Activated CD8-positive, alpha-beta T cell treated with anti-CD3 and anti-CD28 coated beads, Interleukin-2, amount 10 ng/mL, durations not matched to agents 7 days and 5 days (primary cell): ENCODE results near the gene GIMAP2. TPM values are rescaled to one million over a fixed set of nuclear protein-coding genes. Genes with fewer than 3 reads are reported as not detected.
A peak's percentile ranks its signal among the peaks of the same experiment; 100 is the strongest.
"Not testable (repeated sequence)": the region's sequence is repeated elsewhere in the genome, so short reads cannot be mapped to it uniquely, and the experiment has no call there.

Experiments used
- ATAC-seq: fragments of 150-1000 bp; cut with Tn5 transposase; one replicate; pipeline ENCODE4 v1.10.0; 2021; ENCODE audit warnings: moderate library complexity
- CTCF ChIA-PET: fragments of 350-600 bp; sonication (Branson Sonifier 250); formaldehyde crosslinking; loops from one replicate; lab custom pipeline; 2021; ENCODE audit warnings: antibody characterized with exemption; lab: Charles Lee
- POLR2A ChIA-PET: fragments of 350-600 bp; sonication (Branson Sonifier 250); formaldehyde crosslinking; loops from one replicate; lab custom pipeline; 2021; ENCODE audit warnings: antibody characterized with exemption; lab: Charles Lee
- DNase-seq: peaks from one replicate; pipeline ENCODE4 v3.0.0-alpha.2; 2020
- H3K27ac Mint-ChIP-seq: one replicate; pipeline ENCODE4 v1.8.0; 2021; ENCODE audit warnings: mild to moderate bottlenecking, mixed read lengths
- H3K27me3 Mint-ChIP-seq: one replicate; pipeline ENCODE4 v1.8.0; 2021; ENCODE audit warnings: low read depth, mixed read lengths
- H3K36me3 Mint-ChIP-seq: one replicate; pipeline ENCODE4 v1.8.0; 2021; ENCODE audit warnings: low read depth, mixed read lengths
- H3K4me1 Mint-ChIP-seq: one replicate; pipeline ENCODE4 v1.8.0; 2021; ENCODE audit warnings: low read depth, mixed read lengths
- H3K4me3 Mint-ChIP-seq: one replicate; pipeline ENCODE4 v1.8.0; 2021; ENCODE audit warnings: mild to moderate bottlenecking, mixed read lengths
- H3K9me3 Mint-ChIP-seq: one replicate; pipeline ENCODE4 v1.8.0; 2022; ENCODE audit warnings: mixed read lengths; ENCODE audit not compliant: insufficient read depth
- total RNA-seq, 2 experiments: library from RNA; stranded (reverse); gene quantifications; one replicate each; pipeline ENCODE4 v1.2.3, GENCODE V29; 2021

GIMAP2 gene
- total RNA-seq, 2 experiments from 2014 or later: 79.0 to 82.9 TPM

GRCh38 chr7:150676854-150677253 is 8.7 kb upstream of the GIMAP2 start:
- H3K36me3 Mint-ChIP-seq: peaks cover 58% of the 10 kb centered on the region

DNA sequence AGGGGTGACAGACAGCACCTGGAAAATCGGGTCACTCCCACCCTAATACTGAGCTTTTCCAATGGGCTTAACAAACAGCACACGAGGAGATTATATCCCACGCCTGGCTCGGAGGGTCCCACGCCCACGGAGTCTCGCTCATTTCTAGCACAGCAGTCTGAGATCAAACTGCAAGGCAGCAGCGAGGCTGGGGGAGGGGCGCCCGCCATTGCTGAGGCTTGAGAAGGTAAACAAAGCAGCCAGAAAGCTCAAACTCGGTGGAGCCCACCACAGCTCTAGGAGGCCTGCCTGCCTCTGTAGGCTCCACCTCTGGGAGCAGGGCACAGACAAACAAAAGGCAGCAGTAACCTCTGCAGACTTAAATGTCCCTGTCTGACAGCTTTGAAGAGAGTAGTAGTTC is 6.9 kb upstream of the GIMAP2 start:
- not testable (repeated sequence) for H3K27me3 Mint-ChIP-seq, ATAC-seq, H3K4me3 Mint-ChIP-seq, DNase-seq
- H3K36me3 Mint-ChIP-seq: peaks cover 61% of the 10 kb centered on the region
- peaks cover 85% of the 10 kb centered on the region for H3K4me1 Mint-ChIP-seq
- peak overlapping the region; percentile 80 for H3K27ac Mint-ChIP-seq
- CTCF ChIA-PET: interaction anchor here (1.3 kb wide), 1 partner anchor 76 kb away, joined by 3 read pairs; no protein-coding TSS in a partner anchor
- POLR2A ChIA-PET: interaction anchor here (1.4 kb wide), 1 partner anchor 47 kb away, joined by 6 read pairs; the partner anchor contains the start of gene GIMAP6
- peaks cover 18% of the 10 kb centered on the region for H3K9me3 Mint-ChIP-seq

More at GRCh38 chr7:150676854-150677253, 8.7 kb upstream of the GIMAP2 start:
- Mint-ChIP-seq H3K4me1 (peaks cover 82% of the 10 kb centered on the region), H3K9me3 (peaks cover 20% of the 10 kb centered on the region), H3K4me3 (peak overlapping the region; percentile 64), H3K27ac (peak overlapping the region; percentile 81)
- ATAC-seq: peak; percentile 84
- ChIA-PET POLR2A (interaction anchor here (0.7 to 2.0 kb wide), 7 partner anchors 9 to 227 kb away, joined by 3 to 6 read pairs (median 4); partner anchors contain the start of genes GIMAP2, GIMAP4 and GIMAP8), CTCF (interaction anchor here (0.9 to 2.1 kb wide), 3 partner anchors 9 to 172 kb away, joined by 3 to 9 read pairs (median 6); partner anchors contain the start of gene GIMAP2)
- H3K27me3 Mint-ChIP-seq, DNase-seq: not testable (repeated sequence)

DNA sequence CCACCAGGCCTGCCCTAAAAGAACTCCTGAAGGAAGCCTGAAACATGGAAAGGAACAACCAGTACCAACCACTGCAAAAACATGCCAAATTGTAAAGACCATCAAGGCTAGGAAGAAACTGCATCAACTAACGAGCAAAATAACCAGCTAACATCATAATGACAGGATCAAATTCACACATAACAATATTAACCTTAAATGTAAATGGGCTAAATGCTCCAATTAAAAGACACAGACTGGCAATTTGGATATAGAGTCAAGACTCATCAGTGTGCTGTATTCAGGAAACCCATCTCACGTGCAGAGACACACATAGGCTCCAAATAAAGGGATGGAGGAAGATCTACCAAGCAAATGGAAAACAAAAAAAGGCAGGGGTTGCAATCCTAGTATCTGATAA is 5.1 kb upstream of the GIMAP2 start:
- POLR2A ChIA-PET, ATAC-seq, H3K27me3 Mint-ChIP-seq, DNase-seq, H3K4me3 Mint-ChIP-seq, H3K27ac Mint-ChIP-seq, CTCF ChIA-PET: not testable (repeated sequence)
- Mint-ChIP-seq H3K36me3 (peaks cover 61% of the 10 kb centered on the region), H3K4me1 (peaks cover 91% of the 10 kb centered on the region), H3K9me3 (peaks cover 25% of the 10 kb centered on the region)

DNA sequence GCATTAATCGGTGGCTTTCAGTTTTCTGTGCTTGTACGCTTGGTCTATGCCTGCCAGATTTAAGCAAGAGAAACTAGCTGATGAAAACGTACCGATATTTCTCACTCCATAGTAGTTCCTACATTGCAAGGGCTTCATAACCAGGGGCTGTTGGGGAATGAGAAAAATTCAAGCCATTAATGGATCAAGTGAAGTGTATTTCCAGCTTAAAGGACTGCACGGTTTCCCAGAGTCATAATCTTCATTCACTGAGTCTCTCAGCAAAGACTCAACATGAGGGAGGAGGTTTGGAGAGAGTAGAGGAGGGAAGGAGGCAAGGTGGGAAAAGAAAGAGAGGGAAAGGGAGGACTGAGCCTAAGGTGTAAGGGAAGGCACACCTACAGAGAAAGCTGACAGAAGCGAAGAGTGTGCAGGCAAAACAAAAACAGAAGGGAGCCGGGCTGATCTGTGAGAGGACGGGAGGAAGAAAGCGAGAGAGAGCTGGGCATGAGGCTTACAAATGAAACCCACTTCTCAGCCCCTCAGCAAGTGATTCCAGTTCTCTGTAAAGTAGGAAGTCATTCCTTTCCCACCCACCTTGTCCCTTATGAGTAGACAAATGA is 625 bp downstream of the GIMAP2 start:
- H3K27me3 Mint-ChIP-seq: no peaks in the 10 kb centered on the region
- CTCF ChIA-PET: interaction anchor here (0.7 to 2.8 kb wide), 20 partner anchors 10 to 275 kb away, joined by 3 to 9 read pairs (median 4); partner anchors contain the start of genes GIMAP1, GIMAP6 and GIMAP7
- POLR2A ChIA-PET: interaction anchor here (0.8 to 2.3 kb wide), 19 partner anchors 9 to 237 kb away, joined by 3 to 15 read pairs (median 5); partner anchors contain the start of genes GIMAP1, GIMAP4, GIMAP5 and GIMAP7
- peak overlapping the region; percentile 97 for H3K27ac Mint-ChIP-seq
- ATAC-seq (peak; percentile 40), DNase-seq (peak; percentile 40)
- peaks cover 75% of the 10 kb centered on the region for H3K4me1 Mint-ChIP-seq
- H3K36me3 Mint-ChIP-seq: peaks cover 86% of the 10 kb centered on the region
- H3K4me3 Mint-ChIP-seq: peak overlapping the region; percentile 95
- H3K9me3 Mint-ChIP-seq: peaks cover 44% of the 10 kb centered on the region

DNA sequence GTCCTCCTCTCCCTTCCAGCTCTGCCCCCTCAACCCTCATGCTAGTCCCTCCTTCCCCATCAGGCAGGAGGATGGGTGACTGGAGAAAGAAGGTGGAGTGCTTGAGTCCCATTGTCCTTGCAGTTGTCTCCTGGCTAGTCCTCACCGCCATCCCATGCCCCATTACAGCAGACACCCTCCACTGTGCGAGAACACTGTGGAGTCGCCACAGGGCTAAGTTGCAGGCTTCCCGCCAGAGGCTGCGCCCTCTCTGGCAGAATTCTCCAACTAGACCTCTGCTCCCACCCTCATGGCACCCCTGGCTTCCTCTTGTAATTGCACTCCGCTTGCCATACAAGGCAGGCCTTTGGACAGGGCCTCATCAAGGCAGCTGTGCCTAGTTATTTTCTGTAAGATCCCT is 3.1 kb downstream of the GIMAP2 start:
- peak overlapping the region; percentile 78 for H3K27ac Mint-ChIP-seq
- peak overlapping the region; percentile 95 for H3K4me3 Mint-ChIP-seq
- peaks cover 89% of the 10 kb centered on the region for H3K36me3 Mint-ChIP-seq
- H3K27me3 Mint-ChIP-seq: no peaks in the 10 kb centered on the region
- peaks cover 48% of the 10 kb centered on the region for H3K9me3 Mint-ChIP-seq
- ATAC-seq (no peak), DNase-seq (no peak)
- ChIA-PET CTCF (no interaction called here), POLR2A (no interaction called here)
- H3K4me1 Mint-ChIP-seq: peaks cover 65% of the 10 kb centered on the region

- Mint-ChIP-seq H3K27ac (no peak overlapping the region), H3K4me1 (peaks cover 34% of the 10 kb centered on the region), H3K27me3 (no peaks in the 10 kb centered on the region), H3K4me3 (no peak overlapping the region), H3K9me3 (peaks cover 69% of the 10 kb centered on the region), H3K36me3 (peaks cover 80% of the 10 kb centered on the region)
- CTCF ChIA-PET: interaction anchor here (1.7 to 2.5 kb wide), 2 partner anchors 10 to 20 kb away, joined by 4 to 9 read pairs; partner anchors contain the start of gene GIMAP2
- POLR2A ChIA-PET: no interaction called here
- ATAC-seq: no peak
- no peak for DNase-seq
Measured at GRCh38 chr7:150695654-150696053, 10.1 kb downstream of the GIMAP2 start.

DNA sequence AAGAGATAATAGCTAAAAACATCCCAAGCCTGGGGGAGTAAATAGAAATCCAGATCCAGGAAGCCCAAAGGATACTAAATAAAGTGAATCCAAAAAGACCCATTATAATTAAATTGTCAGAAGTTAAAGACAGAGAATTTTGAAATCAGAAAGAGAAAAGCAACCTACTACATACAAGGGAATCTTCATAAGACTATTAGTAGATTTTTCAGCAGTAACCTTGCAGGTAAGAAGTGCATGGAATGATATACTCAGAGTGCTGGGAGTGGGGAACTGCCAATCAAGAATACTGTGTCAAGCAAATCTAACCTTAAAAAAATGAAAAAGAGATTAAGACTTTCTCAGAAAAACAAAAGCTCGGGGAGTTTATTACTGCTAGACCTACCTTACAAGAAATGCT is 17.7 kb downstream of the GIMAP2 start:
- Mint-ChIP-seq H3K36me3 (peaks cover 66% of the 10 kb centered on the region), H3K27ac (no peak overlapping the region), H3K27me3 (no peaks in the 10 kb centered on the region), H3K9me3 (peaks cover 57% of the 10 kb centered on the region), H3K4me3 (no peak overlapping the region), H3K4me1 (peaks cover 10% of the 10 kb centered on the region)
- DNase-seq (no peak), ATAC-seq (no peak)
- POLR2A ChIA-PET: interaction anchor here (0.6 to 1.3 kb wide), 3 partner anchors 14 to 37 kb away, joined by 3 read pairs; no protein-coding TSS in a partner anchor
- CTCF ChIA-PET: interaction anchor here (0.7 to 1.1 kb wide), 3 partner anchors 12 to 238 kb away, joined by 3 read pairs; partner anchors contain the start of gene GIMAP1

GRCh38 chr7:150715293-150715692 is 29.8 kb downstream of the GIMAP2 start:
- H3K27me3 Mint-ChIP-seq: no peaks in the 10 kb centered on the region
- peaks cover 10% of the 10 kb centered on the region for H3K9me3 Mint-ChIP-seq
- ChIA-PET CTCF (interaction anchor here (0.7 to 4.6 kb wide), 24 partner anchors 12 to 309 kb away, joined by 3 to 32 read pairs (median 6); partner anchors contain the start of genes GIMAP2, GIMAP6, GIMAP7 and GIMAP8), POLR2A (interaction anchor here (0.6 to 3.9 kb wide), 13 partner anchors 15 to 373 kb away, joined by 3 to 43 read pairs (median 4); partner anchors contain the start of genes GIMAP2, GIMAP4, GIMAP5 and GIMAP8)
- peaks cover 60% of the 10 kb centered on the region for H3K36me3 Mint-ChIP-seq
- DNase-seq: no peak
- H3K4me1 Mint-ChIP-seq: peaks cover 43% of the 10 kb centered on the region
- peak overlapping the region; percentile 97 for H3K4me3 Mint-ChIP-seq
- H3K27ac Mint-ChIP-seq: peak overlapping the region; percentile 87
- ATAC-seq: no peak

DNA sequence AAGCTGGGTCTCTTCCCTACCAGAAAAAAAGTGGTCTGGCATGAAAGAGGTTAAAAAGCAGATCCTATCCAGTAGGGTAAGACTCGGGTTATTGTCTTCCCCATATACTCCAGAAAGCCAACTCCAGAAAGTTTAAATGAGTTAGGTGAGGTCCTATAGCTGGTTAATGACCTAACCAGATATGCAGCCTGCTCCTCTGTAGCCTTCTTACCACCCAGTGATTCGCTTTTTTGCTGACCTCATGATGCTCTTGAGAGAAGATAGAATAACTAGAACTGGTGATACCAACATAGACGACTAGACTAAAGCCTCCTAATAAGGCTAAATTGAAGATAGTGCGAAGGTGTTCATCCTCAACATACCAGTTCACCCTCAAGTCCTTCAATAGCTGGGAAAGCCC is 30.2 kb downstream of the GIMAP2 start:
- H3K27ac Mint-ChIP-seq: peak overlapping the region; percentile 87
- DNase-seq (no peak), ATAC-seq (peak; percentile 11)
- no peaks in the 10 kb centered on the region for H3K27me3 Mint-ChIP-seq
- ChIA-PET CTCF (interaction anchor here (0.7 to 4.6 kb wide), 29 partner anchors 12 to 309 kb away, joined by 3 to 32 read pairs (median 5); partner anchors contain the start of genes GIMAP2, GIMAP6, GIMAP7 and GIMAP8), POLR2A (interaction anchor here (0.6 to 3.9 kb wide), 23 partner anchors 15 to 374 kb away, joined by 3 to 43 read pairs (median 5); partner anchors contain the start of genes GIMAP2, GIMAP4, GIMAP5 and GIMAP6)
- H3K36me3 Mint-ChIP-seq: peaks cover 62% of the 10 kb centered on the region
- peaks cover 10% of the 10 kb centered on the region for H3K9me3 Mint-ChIP-seq
- H3K4me3 Mint-ChIP-seq: peak overlapping the region; percentile 97
- peaks cover 45% of the 10 kb centered on the region for H3K4me1 Mint-ChIP-seq

- peak; percentile 71 for DNase-seq
- ATAC-seq: peak; percentile 85
- H3K4me3 Mint-ChIP-seq: peak within 1 kb of the TSS; percentile 97
- H3K4me1 Mint-ChIP-seq: peaks cover 51% of the 10 kb centered on the region
- CTCF ChIA-PET: interaction anchor here (0.7 to 4.6 kb wide), 25 partner anchors 11 to 310 kb away, joined by 3 to 32 read pairs (median 6); partner anchors contain the start of genes GIMAP2, GIMAP7 and GIMAP8
- no peaks in the 10 kb centered on the region for H3K27me3 Mint-ChIP-seq
- H3K9me3 Mint-ChIP-seq: peaks cover 10% of the 10 kb centered on the region
- H3K27ac Mint-ChIP-seq: peak within 1 kb of the TSS; percentile 87
- H3K36me3 Mint-ChIP-seq: peaks cover 68% of the 10 kb centered on the region
- POLR2A ChIA-PET: interaction anchor here (0.6 to 3.9 kb wide), 17 partner anchors 16 to 265 kb away, joined by 3 to 43 read pairs (median 6); partner anchors contain the start of genes GIMAP2, GIMAP4, GIMAP5 and GIMAP6
Measured at GRCh38 chr7:150716368-150716767, 30.9 kb downstream of the GIMAP2 start, which contains the start of gene GIMAP1. Gene GIMAP1 (plus strand): TSS chr7:150716613. CDS start chr7:150719048, 2,435 bp downstream.

- Mint-ChIP-seq H3K27ac (peak overlapping the region; percentile 87), H3K4me1 (peaks cover 53% of the 10 kb centered on the region), H3K27me3 (no peaks in the 10 kb centered on the region), H3K9me3 (peaks cover 10% of the 10 kb centered on the region), H3K36me3 (peaks cover 73% of the 10 kb centered on the region), H3K4me3 (peak overlapping the region; percentile 97)
- POLR2A ChIA-PET: interaction anchor here (0.9 to 3.9 kb wide), 18 partner anchors 9 to 266 kb away, joined by 3 to 43 read pairs (median 6); partner anchors contain the start of genes GIMAP2, GIMAP4, GIMAP5 and GIMAP6
- DNase-seq (no peak), ATAC-seq (no peak)
- CTCF ChIA-PET: interaction anchor here (1.5 to 4.6 kb wide), 13 partner anchors 10 to 268 kb away, joined by 4 to 32 read pairs (median 8); partner anchors contain the start of genes GIMAP2, GIMAP6, GIMAP7 and GIMAP8
Measured at GRCh38 chr7:150716939-150717338, 31.4 kb downstream of the GIMAP2 start.
